ENCODE results near the gene PLOD3.

Gene PLOD3

GRCh38 chr7:101239191-101239950 lies 22.0 kb upstream of the PLOD3 start:
- no peak for DNase-seq (ENCODE audit: low read depth)

DNA sequence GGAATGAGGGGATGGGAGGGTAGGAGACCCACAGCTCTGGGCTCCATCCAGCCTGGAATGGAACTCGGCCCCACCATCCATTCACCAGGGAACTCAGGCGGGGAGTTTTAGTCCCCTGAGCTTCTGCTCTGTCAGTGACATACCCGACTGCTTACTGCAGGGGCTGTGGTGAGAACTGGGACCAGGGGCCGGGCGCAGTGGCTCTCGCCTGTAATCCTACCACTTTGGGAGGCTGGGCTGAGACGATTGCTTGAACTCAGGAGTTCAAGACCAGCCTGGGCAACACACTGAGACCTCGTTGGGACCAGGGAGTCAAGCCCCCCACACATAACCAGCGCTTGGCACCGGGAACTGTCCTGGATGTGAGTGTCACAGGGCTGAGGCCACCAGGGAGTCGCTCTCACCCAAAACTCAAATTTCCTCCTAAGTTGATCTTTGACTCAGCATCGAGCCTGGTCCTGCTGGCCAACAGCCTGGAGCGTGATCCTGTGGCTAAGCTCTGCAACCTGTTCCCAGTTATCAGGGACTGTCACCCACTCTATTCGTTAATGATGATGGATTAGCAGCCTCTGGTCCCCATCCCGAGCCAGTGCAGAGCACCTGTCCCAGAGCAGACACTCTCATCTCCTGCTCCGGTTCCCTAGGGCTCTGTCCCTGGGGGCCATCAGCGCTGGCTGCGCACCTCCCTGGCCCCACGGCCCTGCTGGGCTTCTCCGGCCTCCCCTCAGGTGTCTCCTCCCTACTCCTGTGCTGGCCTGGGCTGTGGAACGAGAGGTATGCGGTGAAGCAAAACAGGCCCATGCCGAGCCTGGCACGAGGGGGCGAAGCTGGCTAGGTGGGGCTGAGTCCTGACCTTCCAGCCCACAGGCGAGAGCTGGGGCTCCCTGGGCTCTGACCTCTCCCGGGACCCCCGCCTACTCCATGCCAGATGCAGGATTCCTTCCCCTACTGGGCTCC lies 21.1 kb upstream of the PLOD3 start:
- no peak for DNase-seq (ENCODE audit: low read depth)

DNA sequence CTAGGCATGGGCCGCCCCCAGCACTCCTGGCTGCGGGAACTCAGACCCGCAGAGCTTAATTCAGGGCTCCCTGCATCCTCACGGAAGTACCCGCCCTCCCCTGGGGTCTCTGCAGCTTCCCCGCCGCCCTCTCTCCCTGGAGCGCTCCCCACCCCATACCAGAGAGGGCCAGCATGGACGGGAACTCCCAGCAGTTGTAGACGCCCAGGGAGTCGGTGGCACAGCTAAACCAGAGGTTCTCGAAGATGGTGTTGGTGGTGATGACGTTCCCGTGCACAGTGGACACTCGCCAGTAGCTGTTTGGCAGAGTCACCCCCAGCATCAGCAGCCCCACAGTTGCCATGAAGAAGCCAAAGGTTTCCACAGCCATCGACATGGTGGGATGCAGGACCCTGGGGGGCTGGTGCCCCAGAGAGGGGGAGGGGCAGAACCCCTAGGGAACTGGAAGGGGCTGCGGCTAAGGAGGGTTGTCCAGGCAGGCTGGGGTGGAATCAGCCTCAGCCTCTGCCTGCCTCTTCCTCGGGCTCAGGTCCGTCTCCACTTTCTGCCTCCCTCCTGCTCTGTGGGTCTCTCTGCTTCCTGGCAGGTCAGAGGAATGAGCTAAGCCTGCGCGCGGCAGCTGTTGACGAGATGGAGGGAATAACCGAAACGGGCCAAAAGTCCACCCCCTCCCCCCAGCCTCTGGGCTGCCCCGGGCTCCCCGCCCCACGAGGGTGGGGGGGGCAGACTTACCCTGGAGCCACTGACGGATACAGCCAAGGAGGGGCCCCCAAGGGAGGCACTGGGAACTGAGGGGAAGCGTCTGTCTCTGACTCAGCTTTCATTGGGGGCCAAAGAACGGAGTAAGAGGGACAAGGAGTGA lies 20.1 kb upstream of the PLOD3 start, which contains the start of gene CLDN15:
CLDN15 (minus strand) TSS at position 597 of the 862 bp plus-strand sequence; CDS start at position 376, 221 bp downstream.
- no peak for DNase-seq (ENCODE audit: low read depth)

- DNase-seq (ENCODE audit: low read depth): no peak
Observed at GRCh38 chr7:101236292-101236835, 19.0 kb upstream of the PLOD3 start.

DNA sequence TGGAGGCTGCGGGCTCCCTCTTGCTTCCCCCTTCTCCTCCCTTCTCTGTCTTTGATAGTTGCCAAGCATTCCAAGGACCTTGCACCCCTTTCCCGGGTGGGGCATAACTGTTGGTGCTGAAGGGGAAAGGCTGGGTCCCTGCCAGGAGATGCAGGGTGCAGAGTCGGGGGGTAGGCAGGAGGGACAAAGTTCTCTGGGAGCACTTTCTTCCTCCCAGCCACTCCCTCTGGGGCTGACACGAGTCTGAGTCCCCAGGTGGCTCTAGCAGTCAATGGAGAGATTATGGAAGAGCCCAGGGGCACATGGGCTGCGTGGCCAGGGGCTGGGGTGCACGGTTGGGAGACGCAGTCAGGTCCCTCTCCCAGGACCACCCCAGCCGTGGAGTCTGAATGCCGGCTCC lies 18.1 kb upstream of the PLOD3 start:
- no peak for DNase-seq (ENCODE audit: low read depth)

DNA sequence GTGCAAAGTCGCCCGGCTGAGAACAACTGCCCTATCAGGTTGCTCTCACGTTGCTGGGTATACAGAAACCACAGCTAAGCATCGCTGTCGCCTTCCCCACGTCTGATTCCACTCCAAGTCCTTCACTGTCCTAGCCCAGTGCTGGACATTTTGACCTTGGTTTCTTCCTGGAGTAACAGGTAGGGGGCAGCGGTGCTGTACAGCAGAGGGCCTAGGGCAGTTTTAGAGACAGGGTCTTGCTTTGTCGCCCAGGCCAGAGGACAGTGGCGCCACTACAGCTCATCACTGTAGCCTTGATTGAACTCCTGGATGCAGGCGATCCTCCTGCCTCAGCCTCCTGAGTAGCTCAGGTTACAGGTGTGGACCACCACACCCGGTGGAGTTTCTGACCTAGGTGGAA lies 17.7 kb upstream of the PLOD3 start:
- DNase-seq (ENCODE audit: low read depth): no peak

GRCh38 chr7:101234636-101235035 lies 17.3 kb upstream of the PLOD3 start:
- no peak for DNase-seq (ENCODE audit: low read depth)

GRCh38 chr7:101233907-101234547 lies 16.6 kb upstream of the PLOD3 start:
- DNase-seq (ENCODE audit: low read depth): no peak

GRCh38 chr7:101232141-101232850 lies 14.9 kb upstream of the PLOD3 start:
- no peak for DNase-seq (ENCODE audit: low read depth)

- DNase-seq (ENCODE audit: low read depth): no peak
Observed at GRCh38 chr7:101231644-101232043, 14.3 kb upstream of the PLOD3 start.

GRCh38 chr7:101226721-101227120 lies 9.3 kb upstream of the PLOD3 start:
- DNase-seq (ENCODE audit: low read depth): no peak

GRCh38 chr7:101225650-101226049 lies 8.3 kb upstream of the PLOD3 start:
- no peak for DNase-seq (ENCODE audit: low read depth)

GRCh38 chr7:101223528-101223927 lies 6.1 kb upstream of the PLOD3 start:
- DNase-seq (ENCODE audit: low read depth): no peak

- DNase-seq (ENCODE audit: low read depth): no peak
Observed at GRCh38 chr7:101222275-101222830, 5.0 kb upstream of the PLOD3 start.

DNA sequence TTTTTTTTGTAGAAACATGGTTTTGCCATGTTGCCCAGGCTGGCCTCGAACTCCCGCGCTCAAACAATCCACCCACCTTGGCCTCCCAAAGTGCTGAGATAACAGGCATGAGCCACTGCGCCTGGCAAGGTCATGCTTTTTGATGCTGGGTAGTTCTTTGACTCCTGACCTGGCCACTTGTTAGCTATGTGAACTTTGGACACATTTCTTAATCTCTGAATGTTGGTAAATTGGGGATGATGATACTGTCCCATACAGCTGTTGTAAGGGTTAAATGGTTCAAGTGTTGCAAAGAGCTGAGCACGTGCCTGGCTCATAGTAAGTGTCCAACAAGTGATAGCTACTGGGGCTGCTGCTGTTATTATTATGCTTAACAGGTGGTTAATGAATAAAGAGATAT lies 2.9 kb upstream of the PLOD3 start:
- no peak for DNase-seq (ENCODE audit: low read depth)

GRCh38 chr7:101218236-101219125 lies 1.1 kb upstream of the PLOD3 start:
- no peak for DNase-seq (ENCODE audit: low read depth)

GRCh38 chr7:101216860-101217387 lies 457 bp downstream of the PLOD3 start:
- no peak for DNase-seq (ENCODE audit: low read depth)

- no peak for DNase-seq (ENCODE audit: low read depth)
Observed at GRCh38 chr7:101216001-101216859, 1.2 kb downstream of the PLOD3 start.
